Kidney (tissue), 14 donors: ENCODE data around the gene GRIK3. TPM values are rescaled to one million over a fixed set of nuclear protein-coding genes. Genes with fewer than 3 reads are reported as not detected.

Experiments used
- DNase-seq, 5 donors: peaks; one replicate each; pipeline ENCODE4 v3.0.0-alpha.2; 2013 to 2020
- FAIRE-seq: peaks from 2 replicates; lab custom pipeline; 2012; peaks lifted over from hg19 to GRCh38; lab: Jason Lieb, UNC
- H3K27ac ChIP-seq, 2 donors: one replicate each; pipeline ENCODE4 v1.7.0; 2013; ENCODE audit warnings: low read depth in 2 of 2, low read length in 2 of 2, inconsistent platforms in 1 of 2
- H3K27me3 ChIP-seq: one replicate; pipeline ENCODE4 v1.7.1; 2013; ENCODE audit warnings: low read length, inconsistent platforms; ENCODE audit not compliant: control insufficient read depth, insufficient read depth
- H3K36me3 ChIP-seq, 3 donors: one replicate each; pipeline versions ENCODE4 v1.7.0 to v1.7.1; 2013; ENCODE audit warnings: low read length in 3 of 3, control low read depth in 1 of 3, inconsistent platforms in 1 of 3; ENCODE audit not compliant: insufficient read depth in 3 of 3, control insufficient read depth in 2 of 3
- H3K4me1 ChIP-seq, 3 donors: one replicate each; pipeline versions ENCODE4 v1.7.0 to v1.7.1; 2013; ENCODE audit warnings: low read length in 3 of 3, inconsistent platforms in 1 of 3, low read depth in 1 of 3; ENCODE audit not compliant: control insufficient read depth in 2 of 3, insufficient read depth in 2 of 3
- H3K4me3 ChIP-seq, 3 donors: one replicate each; pipeline versions ENCODE4 v1.7.0 to v1.8.1; 2013; ENCODE audit warnings: low read length in 3 of 3, control low read depth in 1 of 3, inconsistent platforms in 1 of 3
- H3K9ac ChIP-seq, 3 donors: one replicate each; pipeline versions ENCODE4 v1.7.0 to v1.7.1; 2013; ENCODE audit warnings: low read length in 3 of 3, control low read depth in 1 of 3, inconsistent platforms in 1 of 3
- H3K9me3 ChIP-seq, 3 donors: one replicate each; pipeline versions ENCODE4 v1.7.0 to v1.7.1; 2013; ENCODE audit warnings: low read length in 3 of 3, control low read depth in 1 of 3, inconsistent platforms in 1 of 3; ENCODE audit not compliant: control insufficient read depth in 2 of 3, insufficient read depth in 1 of 3
- CTCF ChIP-seq: IDR thresholded peaks from 3 replicates; pipeline ENCODE4 v1.5.1; 2012; ENCODE audit warnings: mild to moderate bottlenecking, moderate library complexity, borderline replicate concordance; ENCODE audit not compliant: insufficient read depth; ENCODE audit errors: extremely low read depth
- intact Hi-C: fragments of 100-400 bp; cut with DNase I; formaldehyde crosslinking; loops from one replicate; pipeline ENCODE4 v1.11.1; 2022
- polyA plus RNA-seq: library from polyadenylated mRNA; stranded (reverse); fragments of 350-450 nt; fragmentation: Illumina TruSeq; extraction: RNeasy Lipid Tissue Mini Kit (QIAGEN cat#74804); gene quantifications from one replicate; pipeline ENCODE4 v1.2.3, GENCODE V29; 2014; ENCODE audit warnings: low read depth, low replicate concordance; ENCODE audit not compliant: insufficient read depth
- total RNA-seq: library from RNA; stranded (reverse); fragmentation: NEBNext Ultra II Directional; extraction: Animal tissue kit (Norgen Biotek cat#: 25700); gene quantifications from one replicate; pipeline ENCODE4 v1.2.1, GENCODE V29; 2021
- donor health status: control.
- donor health status: control.
- donor health status: control.
- donor health status: control.
- donor health status: control.
- donor health status: DM: yes; HTN: yes; CAD: no.
- donor health status: Normal renal cell carcinoma (clear cell type).

The GRIK3 gene
- total and polyA plus RNA-seq, 2 donors from 2014 or later, result 0.06 to 0.38 TPM

- H3K27me3 ChIP-seq, result no peaks in the 10 kb centered on the region
- no peak for FAIRE-seq
Measured at GRCh38 chr1:37001703-37002102, 32.6 kb downstream of the GRIK3 start.

GRCh38 chr1:36996106-36996505 lies 38.2 kb downstream of the GRIK3 start:
- intact Hi-C loops, result no loop called here
- no peak for TF ChIP-seq CTCF
- no peaks in the 10 kb centered on the region for H3K4me1 ChIP-seq

More at GRCh38 chr1:37001703-37002102, 32.6 kb downstream of the GRIK3 start:
- H3K36me3 ChIP-seq, result no peaks in the 10 kb centered on the region
- no peaks in the 10 kb centered on the region for H3K9me3 ChIP-seq
- no peak overlapping the region for H3K4me3 ChIP-seq
- intact Hi-C loops, result no loop called here
- TF ChIP-seq CTCF, result no peak
- H3K27ac ChIP-seq, result no peak overlapping the region
- H3K9ac ChIP-seq, result no peak overlapping the region
- no peaks in the 10 kb centered on the region for H3K4me1 ChIP-seq
- no peak for DNase-seq

GRCh38 chr1:36994868-36995267 lies 39.4 kb downstream of the GRIK3 start:
- Histone ChIP-seq H3K9me3 (no peaks in the 10 kb centered on the region), H3K27me3 (no peaks in the 10 kb centered on the region), H3K9ac (no peak overlapping the region), H3K27ac (no peak overlapping the region), H3K4me3 (no peak overlapping the region), H3K36me3 (no peaks in the 10 kb centered on the region), H3K4me1 (no peaks in the 10 kb centered on the region)
- intact Hi-C loops, result no loop called here
- no peak for TF ChIP-seq CTCF
- DNase-seq (no peak), FAIRE-seq (no peak)

More at GRCh38 chr1:36996106-36996505, 38.2 kb downstream of the GRIK3 start:
- no peaks in the 10 kb centered on the region for H3K36me3 ChIP-seq
- no peak overlapping the region for H3K9ac ChIP-seq
- H3K27me3 ChIP-seq, result no peaks in the 10 kb centered on the region
- no peak overlapping the region for H3K4me3 ChIP-seq
- DNase-seq (no peak), FAIRE-seq (no peak)
- H3K27ac ChIP-seq, result no peak overlapping the region
- no peaks in the 10 kb centered on the region for H3K9me3 ChIP-seq

- Histone ChIP-seq H3K36me3 (no peaks in the 10 kb centered on the region), H3K9me3 (no peaks in the 10 kb centered on the region), H3K9ac (no peak overlapping the region), H3K4me3 (no peak overlapping the region), H3K4me1 (no peaks in the 10 kb centered on the region), H3K27ac (no peak overlapping the region), H3K27me3 (no peaks in the 10 kb centered on the region)
- DNase-seq, result no peak
- TF ChIP-seq CTCF, result no peak
- FAIRE-seq, result no peak
- intact Hi-C loops, result no loop called here
Measured at GRCh38 chr1:36994294-36994693, 40.0 kb downstream of the GRIK3 start.
